Stimulated activated CD4-positive, alpha-beta T cell treated with anti-CD3 and anti-CD28 coated beads, Interleukin-12 subunit alpha, Interleukin-12 subunit beta, amount 100 ng/mL, for 4 hours (primary cell): ENCODE results near the gene AFTPH.
"Not testable (repeated sequence)": the region's sequence is repeated elsewhere in the genome, so short reads cannot be mapped to it uniquely, and the experiment has no call there.

Experiments
- DNase-seq: peaks from one replicate; pipeline ENCODE4 v3.0.0-alpha.2; 2020

The AFTPH gene

DNA sequence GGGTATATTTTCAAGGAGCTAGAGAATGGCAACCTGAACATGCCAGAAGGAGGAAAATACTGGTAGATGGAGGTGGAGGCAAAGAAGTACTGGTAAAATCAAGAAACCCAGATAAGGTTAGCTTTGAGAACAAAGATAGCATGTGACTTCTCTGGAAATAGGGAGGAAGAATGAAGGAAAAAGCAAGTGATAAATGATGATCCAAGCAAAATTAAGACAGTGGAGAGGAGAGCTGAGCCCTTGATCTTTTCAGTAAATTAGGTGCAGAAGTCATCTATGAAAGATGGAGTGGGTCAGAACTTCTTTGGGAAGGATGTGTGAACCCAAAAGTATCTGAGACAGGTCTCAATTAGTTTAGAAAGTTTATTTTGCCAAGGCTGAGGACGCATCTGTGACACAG, 25.7 kb upstream of the AFTPH start:
- DNase-seq = no peak

DNA sequence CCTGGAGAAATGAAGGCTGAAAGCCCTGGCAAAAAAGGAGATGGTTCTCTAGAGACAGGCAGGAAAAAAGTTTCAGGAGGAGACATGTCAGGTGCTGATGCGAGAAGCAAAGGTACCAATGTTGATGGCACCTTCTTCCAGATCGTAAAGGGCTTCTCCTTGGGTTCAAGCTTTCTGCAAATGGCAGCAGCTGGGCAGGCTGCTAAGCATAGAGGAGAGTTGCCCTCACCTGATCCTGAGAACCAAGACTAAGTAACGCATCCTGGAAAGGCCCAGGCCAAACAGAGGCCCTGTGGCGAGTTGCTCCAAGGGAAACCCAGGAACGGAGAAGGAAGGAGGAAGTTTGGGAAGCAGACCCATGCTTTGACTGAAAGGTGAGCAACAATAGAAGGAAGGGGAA, 23.6 kb upstream of the AFTPH start:
- DNase-seq = no peak

DNA sequence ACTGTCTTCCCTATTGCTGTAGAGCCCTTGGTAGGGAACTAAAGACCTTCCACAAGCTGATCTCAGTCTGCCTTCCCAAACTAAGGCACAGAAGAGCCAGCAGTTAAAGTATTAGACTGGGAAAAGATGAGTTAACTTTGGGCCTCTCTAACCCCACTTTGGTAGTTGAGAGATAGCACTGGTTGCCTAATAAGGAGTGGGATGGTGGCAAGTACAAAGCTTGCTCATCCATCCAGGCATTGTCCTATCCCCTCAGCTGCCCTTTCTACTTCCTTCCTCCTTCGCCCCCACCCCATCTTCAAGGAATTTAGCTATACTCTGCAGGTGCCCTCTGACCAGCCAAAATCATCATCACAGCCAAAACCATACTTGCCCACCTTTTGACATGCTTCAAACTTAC, 22.2 kb upstream of the AFTPH start:
- no peak for DNase-seq

DNA sequence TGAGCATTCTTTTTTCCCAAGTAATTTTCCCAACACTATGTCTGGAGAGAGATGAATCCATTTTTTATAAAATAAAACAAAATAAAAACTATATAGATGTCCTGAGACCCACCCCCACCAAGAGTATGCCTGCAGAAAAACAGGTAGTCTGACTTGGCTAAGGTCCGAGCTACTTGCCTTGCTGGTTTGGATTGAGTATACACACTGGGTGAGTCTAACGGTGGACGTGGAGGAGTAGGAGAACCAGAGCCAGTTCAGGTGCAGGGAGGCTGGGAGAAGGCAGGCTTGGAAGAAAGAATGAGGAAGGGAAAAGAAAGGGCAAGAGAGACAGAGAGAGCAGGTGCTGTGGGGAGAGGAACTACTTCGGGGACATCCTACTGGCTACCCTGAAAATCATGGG, 21.3 kb upstream of the AFTPH start:
- no peak for DNase-seq

DNA sequence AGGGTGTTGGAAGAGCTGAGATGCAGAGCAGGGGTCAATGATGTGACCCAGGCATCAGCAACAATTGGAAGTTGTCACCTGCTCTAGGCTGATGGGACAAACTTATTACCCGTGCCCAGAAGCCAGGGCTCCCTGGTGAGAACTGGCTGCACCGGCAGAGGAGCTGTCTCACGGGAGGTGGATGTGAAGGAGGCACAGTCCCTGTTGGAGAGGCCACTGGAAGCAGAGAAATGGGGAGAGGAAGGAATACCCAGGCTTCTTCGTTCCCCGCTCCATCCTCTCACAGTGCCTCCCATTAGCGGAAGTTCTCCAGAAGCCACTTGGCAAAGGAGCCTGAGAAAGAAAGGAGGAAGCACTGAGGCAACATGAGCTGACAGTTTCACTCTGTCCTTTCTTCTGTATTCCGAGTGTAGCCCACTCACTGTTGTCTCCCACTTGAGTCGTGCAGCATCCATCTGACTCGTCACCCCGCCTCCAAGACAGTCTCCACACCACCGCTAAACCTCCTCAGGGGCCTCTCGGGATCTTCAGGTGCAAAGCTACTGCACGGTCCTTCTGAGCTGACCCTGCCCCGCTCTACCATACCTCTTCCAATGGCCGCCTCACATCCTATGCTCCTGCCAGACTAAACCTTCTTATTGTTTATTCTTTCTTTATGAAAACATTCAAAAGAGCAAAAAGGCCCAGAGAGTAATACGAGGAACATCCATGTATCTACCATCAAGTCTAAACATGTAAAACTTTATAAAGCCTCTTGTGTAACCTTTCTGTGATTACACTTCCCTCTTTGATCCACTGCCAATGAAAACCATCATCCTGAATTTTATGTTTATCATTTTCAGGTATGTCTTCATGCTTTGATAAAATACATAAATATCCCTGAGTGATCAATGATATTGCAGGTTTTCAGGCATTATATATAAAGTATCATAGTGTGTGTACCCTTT, 19.1 kb upstream of the AFTPH start:
- DNase-seq = no peak

DNA sequence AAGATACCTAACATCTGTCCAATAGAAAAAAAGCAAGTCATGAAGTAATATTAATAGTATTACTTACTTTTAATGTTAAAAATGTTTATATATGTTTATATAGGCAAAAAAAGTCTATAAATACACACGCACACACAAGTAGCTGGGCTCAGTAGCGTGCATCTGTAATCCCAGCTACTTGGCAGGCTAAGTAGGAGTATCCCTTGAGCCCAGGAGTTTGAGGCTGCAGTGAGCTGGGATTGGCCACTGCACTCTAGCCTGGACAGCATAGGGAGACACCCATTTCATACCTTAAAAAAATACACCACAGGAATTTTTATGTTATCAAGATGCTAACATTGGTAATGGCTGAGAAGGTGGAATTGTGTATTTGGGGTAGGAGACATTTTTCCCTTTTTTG, 17.4 kb upstream of the AFTPH start:
- DNase-seq = no peak

DNA sequence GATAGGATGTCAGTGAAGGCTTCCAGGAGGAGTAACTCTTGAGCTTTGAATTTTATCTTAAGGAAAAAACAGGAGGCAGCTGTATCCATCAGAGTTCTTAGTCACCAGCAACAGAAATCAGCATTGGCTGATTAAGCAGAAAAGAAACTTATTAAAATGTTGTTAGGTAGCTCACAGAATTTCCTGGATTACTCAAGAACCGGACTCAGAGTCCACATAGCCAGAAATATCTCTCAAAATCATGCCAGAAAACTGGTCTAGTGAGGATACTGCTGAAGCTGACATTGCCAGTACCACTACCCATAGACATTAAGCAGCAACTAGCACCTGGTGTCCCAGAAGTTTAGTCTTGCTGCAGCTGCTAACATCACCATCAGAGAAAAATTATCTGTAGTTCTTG, 10.1 kb upstream of the AFTPH start:
- DNase-seq = no peak

DNA sequence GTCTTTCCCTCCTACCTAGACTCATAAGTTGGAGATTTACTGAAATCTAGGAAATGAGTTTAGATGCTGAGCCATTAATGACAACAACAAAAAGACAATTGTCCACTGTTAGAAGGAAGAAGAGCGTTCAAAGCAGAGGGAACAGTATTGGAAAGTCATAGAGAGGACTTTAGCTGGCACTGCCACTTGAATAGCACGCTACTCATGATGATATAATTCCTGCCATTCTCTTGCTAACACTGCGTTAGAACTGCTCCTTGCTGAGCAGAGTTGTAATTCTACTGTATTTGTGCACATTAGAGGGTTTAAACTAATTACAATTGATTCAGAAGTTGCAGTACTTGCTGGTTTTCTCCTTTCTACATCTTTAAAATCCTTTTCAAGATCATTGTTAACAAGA, 9.0 kb upstream of the AFTPH start:
- no peak for DNase-seq

DNA sequence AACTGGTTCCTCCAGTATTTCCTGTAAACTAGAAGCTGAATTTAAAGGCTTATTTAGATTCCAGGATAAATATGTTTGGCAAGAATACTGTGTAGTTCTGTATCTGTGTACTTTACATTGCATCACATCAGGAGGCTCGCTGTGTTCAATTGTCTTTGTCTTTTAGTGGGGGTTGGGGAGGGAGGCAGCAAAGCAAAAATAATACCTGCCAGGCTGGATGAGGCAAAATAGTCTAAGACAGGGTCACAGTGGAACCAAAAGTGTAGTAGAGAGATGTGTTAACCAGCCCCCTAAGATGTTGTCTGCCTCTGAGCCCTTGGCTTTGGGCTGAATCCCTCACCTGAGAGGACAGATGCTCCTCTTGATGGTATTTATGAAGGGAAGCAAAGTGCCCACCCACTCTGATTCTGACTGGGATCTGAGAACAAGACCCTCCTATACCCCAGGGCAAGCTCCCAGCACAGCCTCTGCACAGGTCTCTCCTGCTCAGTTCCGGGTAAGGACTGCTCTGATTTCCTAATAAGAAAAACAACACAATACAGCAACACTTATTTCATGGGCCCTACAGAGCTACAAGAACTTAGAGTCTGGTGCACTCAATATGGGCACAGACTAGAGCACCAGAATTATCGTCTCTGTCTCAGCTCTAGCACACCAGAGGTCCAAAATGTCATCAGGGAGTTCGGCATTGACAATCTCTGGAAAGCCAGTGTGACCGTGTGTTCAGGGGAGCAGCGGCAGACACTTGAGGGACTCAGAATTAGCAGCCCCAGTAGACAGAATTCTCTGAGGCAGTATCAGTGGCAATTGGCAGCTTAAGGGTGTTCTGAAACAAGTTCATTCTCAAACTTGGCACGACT, 7.2 kb upstream of the AFTPH start:
- DNase-seq = no peak

DNA sequence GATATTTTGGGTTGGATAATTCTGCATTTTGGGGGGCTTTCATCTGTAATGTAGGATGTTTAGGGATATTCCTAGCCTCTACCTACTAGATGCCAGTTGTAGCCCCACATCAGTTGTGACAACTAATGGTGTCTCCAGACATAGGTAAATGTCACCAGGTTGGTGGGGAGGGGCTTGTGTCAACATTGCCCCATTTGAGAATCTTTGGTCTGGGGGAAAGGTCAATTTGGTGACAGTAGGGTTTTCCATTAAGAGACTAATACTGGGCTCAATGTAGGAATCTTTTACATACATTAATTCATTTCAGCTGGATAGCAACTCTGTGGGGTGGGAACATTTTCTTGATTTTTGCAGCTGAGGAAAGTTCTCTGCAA, 6.6 kb upstream of the AFTPH start:
- DNase-seq = no peak

DNA sequence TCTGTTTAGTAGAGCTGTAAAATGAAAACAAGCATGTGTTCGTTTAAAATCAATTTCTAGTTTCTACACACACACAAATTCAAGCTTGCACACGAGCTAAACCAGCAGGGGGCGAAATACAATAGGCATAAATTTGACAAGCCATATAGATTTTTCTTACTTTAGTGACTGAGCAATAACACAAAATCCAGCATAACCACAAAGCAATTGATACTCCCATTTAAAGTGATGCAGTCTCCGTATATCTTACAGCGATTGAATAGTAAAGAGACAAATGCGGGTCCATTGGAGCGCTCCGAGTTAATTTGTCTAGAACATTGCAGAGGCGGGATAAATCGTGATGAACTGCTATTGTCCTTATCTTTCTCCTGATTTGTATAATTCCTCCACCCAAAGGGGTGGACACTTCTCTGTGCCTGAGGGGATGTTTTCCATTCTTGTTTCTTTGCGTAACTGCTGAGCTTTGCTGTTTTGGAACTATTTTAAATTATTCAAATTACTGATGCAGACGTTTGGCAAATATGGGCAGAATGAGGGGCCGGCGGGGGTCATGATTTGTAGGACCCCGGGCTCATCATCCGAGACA, 1.2 kb upstream of the AFTPH start:
- DNase-seq = peak; percentile 52

DNA sequence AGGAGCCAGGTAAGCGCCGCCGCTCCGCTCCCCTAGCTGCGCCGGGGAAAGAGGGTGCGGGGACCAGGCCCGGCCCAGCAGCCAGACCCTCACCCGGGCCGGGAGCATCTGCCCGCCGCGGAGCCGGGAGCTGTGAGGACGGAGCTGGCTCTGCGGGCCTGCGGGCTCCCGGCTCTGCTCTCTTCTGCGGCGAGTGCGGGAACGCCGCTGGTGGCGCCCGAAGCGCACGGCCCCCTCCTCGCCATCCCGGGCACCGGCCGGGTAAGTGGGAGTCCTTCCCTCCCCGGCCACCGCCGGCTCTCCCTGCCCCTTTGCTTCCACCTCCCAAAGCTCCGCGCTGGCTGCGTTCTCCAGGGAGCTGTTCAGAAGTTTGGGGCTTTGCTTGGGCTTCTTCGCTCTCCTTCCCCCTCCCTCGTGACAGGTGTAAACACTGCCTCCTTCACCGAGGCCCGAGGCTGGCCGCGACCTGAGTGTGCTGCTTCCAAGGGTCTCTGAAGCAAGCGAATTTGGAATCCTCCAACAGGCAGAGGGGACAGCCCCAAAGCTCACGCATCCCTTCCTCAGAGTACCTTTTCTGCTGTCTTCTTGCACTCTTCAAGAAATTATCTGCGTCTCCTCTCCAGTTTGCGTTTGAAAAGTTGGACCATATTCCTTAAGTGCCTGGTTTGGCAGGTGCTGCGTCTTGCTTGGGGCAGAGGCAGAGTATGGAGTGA, 632 bp downstream of the AFTPH start:
- peak; percentile 25 for DNase-seq

DNA sequence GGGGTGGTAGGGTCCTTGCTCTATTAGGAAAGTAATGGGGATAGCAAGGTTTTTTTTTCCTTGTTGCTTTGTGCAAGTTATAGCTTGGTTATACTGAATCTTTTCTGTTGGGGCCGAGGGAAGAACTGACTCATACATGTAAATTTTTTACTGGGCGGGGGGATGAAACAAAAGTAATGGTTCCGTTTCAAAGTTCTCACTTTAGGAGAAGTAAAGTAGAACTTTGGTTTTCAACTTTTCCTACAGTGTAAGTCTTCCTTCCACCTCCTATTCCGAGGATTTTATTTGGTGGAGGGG, 1.1 kb downstream of the AFTPH start:
- peak; percentile 15 for DNase-seq

DNA sequence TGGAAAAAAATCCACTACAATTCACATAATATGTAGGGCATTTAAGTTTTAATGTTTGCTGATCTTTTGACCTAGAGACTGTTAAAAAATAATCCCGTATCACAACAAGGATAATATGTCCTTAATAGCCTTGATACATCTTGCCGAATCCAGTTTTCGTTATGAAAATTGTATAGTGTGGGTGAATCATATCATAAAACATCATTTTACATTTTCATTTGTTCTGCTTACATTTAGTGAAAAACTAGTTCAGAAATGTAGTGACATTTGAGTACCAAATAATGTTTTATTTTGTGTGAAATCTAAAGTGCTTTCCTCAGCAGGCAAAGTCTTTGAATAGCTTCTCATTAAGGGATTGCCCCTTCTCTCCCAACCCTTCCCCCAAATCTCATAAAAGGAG, 1.9 kb downstream of the AFTPH start:
- no peak for DNase-seq

DNA sequence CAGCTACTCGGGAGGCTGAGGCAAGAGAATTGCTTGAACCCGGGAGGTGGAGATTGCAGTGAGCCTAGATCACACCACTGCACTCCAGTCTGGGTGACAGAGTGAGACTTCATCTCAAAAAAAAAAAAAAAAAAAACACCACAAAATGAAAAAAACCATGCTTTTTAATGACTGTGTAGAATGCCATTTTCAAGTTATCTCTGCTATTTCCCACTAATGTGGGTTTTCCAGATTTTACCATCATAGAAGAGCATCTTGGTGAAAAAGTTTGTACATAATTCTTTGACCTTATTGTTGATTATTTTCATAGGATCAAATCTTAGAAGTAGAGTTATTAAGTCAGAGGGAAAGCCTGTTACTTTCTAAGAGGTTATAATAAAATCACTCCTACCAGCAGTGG, 6.8 kb downstream of the AFTPH start:
- DNase-seq = not testable (repeated sequence)

DNA sequence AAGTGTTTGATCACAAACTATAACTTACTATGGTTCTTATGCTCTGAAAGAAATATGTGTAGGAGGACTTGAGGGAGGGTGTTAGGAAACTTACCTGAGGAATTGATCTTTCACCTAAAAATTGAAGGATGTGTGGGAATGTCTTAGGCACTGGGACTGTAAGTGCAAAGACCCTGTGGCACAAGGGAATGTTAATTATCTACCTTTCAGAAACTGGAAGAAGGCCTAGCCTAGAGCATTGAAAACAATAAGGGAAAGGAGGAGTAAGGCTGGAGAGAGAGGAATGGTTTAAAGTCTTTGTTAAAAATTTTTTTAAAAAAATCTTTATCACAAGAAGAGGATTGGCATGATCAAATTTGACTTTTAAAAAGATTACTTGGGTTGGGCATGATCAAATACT, 7.9 kb downstream of the AFTPH start:
- no peak for DNase-seq

DNA sequence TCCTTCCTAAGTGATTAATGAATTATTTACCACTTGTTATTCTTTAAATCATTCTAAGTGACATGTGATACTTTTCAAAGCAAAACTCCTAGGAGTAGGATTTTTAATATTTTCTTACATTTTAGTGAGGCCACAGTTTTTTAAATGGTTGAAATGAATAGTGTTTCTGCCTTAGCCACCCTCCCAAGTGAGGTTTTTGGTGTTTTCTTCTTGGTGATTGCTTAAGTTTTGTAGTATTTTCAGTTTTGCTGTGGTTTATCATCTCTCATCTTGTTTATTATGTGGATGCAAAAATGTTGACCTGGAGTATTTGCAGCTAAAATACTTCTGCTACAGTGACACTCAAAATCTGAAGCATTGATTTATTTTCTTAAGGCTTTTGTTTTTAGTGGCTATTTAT, 9.8 kb downstream of the AFTPH start:
- DNase-seq = no peak

DNA sequence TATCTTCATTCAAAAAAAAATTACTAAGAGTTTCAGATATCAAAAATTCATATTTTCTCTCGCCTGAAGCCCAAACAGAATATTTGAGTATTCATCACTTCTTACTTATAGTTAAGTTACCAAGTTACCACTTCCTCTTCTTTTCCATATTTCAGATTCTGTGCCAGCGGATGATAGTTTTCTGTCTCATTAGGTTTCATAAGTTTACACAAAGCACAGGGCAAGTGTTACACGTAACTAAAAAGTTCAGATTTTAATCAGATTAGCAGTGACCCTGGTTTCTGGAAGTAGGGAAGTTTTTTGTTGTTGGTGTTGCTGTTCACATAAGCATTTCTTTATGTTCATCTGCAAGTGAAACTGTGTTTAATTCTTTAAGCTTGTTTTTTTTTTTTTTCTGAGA, 10.2 kb downstream of the AFTPH start:
- no peak for DNase-seq

DNA sequence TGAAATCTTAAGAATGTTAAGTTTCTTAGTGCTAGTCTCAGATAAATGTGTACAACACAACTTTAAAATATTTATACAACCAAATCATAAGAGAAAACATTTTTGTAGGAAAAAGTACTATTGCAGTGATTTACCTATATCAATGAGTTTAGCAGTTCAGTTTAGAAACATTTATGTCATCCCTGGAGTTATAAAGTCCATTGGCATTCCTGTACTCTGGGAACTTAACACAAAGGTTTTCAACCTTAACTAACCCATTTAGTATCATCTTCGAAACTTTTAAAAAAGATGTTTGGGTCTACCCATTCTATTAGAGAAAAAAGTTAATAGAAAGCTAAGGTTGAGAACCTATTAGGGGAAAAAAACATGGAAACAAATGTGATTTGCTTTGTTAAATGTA, 10.9 kb downstream of the AFTPH start:
- DNase-seq = no peak

DNA sequence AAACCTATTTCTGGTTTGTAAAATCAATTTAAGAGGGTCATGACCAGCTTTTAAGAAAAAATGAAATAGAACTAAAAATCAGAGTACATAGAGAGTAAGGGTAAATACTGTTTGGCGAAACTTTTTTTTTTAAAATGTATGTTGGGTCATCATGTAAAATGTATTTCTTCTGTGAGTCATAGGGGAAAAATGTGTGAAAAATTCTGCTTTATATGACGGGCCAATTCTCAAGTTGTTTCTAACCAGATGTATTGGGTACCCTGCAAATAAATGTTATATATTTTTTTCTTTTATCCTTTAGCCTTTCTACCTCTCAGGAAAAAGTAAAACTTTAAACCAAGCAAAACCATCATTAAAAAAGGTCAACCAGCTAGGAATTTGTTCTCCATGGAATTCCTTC, 13.9 kb downstream of the AFTPH start:
- DNase-seq = no peak

DNA sequence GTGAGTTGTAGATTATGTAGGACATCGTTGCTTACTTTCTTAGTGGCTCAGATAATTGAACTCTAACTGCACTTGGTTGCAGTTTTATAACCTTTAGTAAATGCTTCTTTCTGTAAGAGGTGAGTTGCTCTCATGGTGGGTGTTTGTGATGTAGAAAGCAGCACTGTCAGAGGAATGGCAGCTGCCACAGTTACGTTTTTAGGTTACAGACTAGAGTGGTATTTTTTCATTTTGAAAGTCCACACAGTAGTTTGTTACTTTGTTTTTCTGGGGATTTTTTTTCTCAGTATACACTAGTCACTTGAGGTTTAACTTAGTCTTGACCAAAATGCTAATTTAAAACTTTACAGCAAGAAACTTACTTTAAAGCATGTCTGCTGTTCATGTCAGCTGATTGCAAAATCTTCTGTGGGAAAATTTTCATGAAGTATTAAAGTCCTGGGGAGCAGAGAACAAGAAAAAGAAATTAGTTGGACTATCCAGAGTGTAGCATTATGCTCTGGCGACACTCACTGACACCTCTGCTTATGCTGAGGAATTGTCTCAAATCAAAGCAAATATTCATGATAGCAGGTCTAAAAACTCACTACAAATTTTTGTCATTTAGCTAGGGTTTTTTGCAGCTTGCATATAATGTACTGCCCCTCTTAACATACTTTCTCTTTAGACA, 14.8 kb downstream of the AFTPH start:
- no peak for DNase-seq

DNA sequence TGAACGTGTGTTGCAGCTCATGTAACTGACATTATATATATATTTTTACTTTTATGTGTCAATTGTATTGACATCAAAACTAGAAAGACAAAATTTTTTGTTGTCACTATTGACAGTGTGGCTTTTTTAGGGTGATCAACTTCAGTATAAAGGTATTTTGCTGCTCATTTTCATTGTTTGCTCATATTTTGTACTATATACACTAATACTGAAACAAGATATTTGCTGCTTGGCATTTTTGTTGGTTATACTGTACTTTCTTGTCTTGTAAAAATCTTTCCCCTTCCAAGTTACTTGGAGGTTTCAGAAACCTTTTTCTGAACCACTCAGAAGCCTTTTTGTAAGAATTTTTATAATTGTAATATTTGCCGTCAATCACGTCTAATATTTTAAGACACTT, 16.5 kb downstream of the AFTPH start:
- no peak for DNase-seq

DNA sequence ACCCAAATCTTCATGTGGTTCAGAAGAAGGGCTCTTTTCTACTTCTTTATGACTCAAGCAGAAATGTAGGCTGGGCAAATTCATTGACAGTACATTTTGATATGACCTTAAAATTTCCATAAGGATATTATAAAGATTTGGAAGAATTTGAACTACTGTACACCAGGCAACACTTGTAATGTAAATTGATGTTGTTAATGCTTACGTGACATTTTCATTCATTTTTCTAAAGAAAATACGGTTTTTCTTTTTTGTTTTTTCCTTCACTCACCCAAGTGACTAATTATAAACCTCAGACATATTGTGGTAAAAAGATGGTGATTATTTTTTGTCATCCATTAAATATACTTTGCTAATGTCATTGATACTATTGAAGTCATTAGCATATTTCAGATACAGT, 17.4 kb downstream of the AFTPH start:
- no peak for DNase-seq
